ENCODE data around the gene C7orf33.

Gene C7orf33

GRCh38 chr7:148630078-148630477, 39.5 kb downstream of the C7orf33 start:
- DNase-seq = no peak

- no peak for DNase-seq
Observed at GRCh38 chr7:148633761-148634160, 43.2 kb downstream of the C7orf33 start.

GRCh38 chr7:148637094-148637493, 46.5 kb downstream of the C7orf33 start:
- no peak for DNase-seq

GRCh38 chr7:148645898-148646297, 55.3 kb downstream of the C7orf33 start:
- no peak for DNase-seq

- DNase-seq = no peak
Observed at GRCh38 chr7:148650232-148650858, 59.8 kb downstream of the C7orf33 start.

- DNase-seq = no peak
Observed at GRCh38 chr7:148652773-148653172, 62.2 kb downstream of the C7orf33 start.

GRCh38 chr7:148657929-148658328, 67.4 kb downstream of the C7orf33 start:
- no peak for DNase-seq

- no peak for DNase-seq
Observed at GRCh38 chr7:148661471-148661870, 70.9 kb downstream of the C7orf33 start.

GRCh38 chr7:148662646-148663045, 72.1 kb downstream of the C7orf33 start:
- no peak for DNase-seq

- DNase-seq = no peak
Observed at GRCh38 chr7:148664324-148664723, 73.8 kb downstream of the C7orf33 start.

GRCh38 chr7:148665221-148665620, 74.7 kb downstream of the C7orf33 start:
- no peak for DNase-seq
